CD4-positive, alpha-beta T cell treated with Interleukin-2 at 100 ng/mL for 4 hours (primary cell): ENCODE results near the gene PAWR.
"Not testable (repeated sequence)": the region's sequence is repeated elsewhere in the genome, so short reads cannot be mapped to it uniquely, and the experiment has no call there.

Experiments
- DNase-seq: peaks from one replicate; pipeline ENCODE4 v3.0.0-alpha.2; 2020; ENCODE audit warnings: low spot score

The PAWR gene

DNA sequence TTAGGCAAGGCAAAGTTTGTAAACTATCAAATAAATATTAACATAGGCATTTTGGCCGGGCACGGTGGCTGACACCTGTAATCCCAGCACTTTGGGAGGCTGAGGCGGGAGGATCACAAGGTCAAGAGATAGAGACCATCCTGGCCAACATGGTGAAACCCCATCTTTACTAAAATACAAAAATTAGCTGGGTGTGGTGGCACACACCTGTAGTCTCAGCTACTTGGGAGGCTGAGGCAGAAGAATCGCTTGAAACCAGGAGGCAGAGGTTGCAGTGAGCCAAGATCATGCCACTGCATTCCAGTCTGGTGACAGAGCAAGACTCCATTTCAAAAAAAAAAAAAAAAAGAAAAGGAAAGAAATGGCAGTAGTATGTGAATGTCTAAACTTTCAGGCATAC is 43.9 kb downstream of the PAWR start:
- DNase-seq, result not testable (repeated sequence)

DNA sequence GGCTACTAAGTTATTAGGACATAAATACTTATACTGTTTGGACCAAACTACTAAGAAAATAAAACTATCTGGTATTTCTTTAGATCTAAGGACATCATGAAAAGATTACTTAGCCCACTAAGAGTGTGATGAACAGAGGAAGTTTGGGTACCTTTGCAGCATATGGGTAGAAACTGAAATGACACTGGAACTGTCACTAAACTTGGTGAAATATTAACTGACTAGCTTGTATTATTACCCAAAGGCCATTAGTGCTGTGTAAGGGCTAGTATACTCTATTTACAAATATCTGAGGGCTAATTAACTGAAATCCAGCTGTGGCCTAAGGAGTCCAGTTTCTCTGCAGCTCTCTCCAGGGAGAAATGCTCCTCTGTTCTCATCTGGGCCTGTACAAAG is 45.5 kb downstream of the PAWR start:
- no peak for DNase-seq

DNA sequence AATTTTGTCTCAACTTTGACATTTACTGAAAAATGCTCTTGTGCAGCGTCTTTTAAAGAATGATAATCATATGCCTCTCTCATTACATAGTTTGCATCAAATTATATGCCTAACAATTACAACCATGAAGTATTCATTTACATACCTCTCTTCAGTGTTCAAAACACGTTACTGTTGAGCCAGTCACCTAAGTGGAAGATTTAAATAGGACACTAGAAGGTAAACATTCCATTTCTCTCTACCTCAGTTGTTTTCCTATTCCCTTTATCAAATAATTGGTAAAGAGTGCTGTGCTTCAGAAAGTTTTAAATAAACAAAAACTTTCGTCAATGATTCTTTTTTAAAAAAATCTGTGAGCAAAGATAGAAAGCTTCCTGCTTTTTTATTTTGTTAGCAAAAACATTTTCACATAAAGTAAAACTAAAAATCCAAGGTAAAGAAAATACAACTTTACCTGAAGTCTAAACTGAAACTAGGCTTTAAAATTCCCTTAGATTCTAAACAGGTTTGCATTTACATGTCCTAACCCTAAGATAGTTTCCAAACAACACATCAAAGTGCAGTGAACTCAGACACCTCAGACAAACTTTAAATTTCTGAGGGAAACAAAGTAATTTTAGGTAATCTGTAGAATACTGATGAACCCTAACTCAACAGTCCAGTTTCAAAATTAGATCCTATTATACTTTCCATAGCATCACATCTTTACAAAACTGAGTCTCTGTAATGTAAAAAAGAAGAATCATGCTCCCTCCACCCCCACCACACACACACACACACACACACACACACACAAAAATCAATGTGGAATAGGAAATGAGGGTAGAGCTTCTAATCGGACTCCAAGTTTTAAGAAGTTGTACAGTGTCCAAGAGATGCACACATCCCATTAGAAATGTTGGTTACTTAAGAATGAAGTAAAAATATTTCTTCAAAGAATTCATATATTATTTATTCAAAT is 46.2 kb downstream of the PAWR start:
- no peak for DNase-seq

DNA sequence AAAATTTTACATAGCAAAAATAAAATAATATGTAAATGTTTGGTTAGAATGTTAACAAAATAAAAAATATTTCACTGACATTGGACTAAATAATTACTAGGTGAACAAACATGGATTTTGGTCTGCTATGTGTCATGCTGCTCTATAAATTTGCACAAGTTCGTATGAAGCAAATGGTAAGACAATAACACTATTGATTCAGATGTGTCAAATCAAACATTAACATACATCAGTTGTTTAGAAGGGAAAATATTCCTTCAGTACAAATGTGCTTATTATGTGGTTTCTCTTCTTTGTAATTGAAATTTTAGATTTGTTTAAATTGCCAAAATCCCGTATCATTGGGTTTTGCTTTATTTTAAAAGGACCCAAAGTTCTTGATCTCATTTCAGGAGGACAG is 46.9 kb downstream of the PAWR start:
- no peak for DNase-seq

DNA sequence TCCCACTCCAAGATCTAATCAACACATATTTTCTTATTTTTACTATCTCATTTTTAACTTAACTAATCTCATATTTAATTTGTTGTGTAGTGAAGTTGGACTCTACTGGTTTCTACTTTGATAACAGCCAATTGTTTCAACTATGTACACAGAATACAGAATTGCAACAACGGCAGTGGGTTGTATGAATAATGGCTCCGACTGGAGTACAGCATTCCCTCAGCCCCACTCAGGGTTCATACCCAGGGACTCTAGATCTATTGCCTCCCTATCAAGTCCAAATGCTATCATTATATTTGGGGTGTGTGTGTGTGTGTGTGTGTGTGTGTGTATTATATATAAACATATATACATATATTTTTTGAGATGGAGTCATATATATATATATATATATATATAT is 52.3 kb downstream of the PAWR start:
- DNase-seq, result no peak

DNA sequence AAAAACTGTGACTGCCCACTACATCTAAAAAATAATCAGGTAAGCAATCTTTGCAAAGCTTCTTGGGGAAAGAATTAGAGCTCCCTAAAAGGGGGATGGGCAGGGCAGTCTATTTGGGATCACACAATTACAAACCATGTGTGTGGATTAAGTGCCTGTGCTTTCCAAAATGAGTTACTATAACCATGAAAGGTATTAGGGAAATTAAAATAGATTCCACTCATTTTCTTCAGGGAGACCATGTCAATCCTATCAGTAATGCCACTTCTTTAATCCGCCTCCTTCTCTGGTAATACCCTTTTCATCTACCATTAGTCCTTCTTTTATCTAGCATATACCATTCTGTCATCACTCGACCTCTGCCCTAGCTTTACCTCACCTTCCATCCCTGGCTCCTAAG is 53.7 kb downstream of the PAWR start:
- DNase-seq, result no peak

DNA sequence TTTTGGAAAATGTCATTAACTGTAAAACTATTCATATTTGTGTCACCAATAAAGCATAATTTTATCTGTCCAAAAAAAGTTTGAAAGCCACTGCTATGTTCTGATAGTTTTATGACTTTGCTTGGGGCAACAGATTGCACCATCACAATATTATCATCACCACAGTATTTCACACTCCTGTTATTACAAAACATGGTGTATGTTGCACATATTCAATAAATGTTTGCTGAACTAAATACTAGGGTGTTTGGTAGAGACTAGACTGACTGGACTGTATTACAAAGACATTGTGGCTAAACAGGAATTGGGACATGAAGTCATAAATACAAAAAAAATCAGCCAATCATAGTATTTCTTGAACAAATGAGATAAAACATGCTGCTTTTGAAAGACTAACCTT is 55.1 kb downstream of the PAWR start:
- no peak for DNase-seq

DNA sequence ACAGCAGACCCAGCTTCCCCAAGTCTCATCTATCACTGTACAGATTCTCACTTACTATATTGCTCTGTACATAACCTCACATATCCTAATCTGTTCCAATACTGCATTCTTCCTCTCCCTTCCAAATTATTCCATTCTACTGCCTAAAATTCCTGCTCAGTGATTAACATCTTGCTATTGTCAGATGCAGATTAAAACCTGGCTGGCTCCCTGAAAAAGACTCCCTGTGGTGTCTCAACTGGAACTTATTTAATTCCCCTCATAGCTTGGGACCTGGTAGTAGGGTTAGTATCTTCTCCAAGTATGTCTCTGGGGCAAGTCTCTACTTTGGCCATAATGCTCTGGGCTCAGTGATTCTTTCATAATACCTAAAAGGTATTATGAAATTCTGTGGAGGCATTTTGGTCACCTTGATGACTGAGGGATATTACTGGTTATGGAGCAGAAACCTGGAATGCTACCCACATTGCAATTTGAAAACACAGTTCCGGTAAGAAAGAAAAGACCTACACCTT is 55.8 kb downstream of the PAWR start:
- no peak for DNase-seq

DNA sequence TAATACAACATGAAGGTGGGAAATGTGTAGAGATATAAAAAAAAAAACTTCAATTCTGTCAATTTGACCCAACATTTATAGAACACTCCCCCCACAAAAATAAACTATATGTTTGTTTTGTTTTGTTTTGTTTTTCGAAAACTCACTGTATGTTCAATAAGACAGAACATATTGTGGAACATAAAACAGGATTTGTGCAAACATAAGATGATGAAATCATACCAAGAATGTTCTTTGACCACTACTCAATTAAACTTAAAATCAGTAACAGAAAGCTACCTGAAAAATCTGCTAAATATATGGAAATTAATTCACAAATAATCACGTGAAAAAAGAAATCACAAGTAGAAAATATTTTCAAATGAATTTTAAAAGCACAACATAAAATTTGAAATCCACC is 61.2 kb downstream of the PAWR start:
- no peak for DNase-seq

DNA sequence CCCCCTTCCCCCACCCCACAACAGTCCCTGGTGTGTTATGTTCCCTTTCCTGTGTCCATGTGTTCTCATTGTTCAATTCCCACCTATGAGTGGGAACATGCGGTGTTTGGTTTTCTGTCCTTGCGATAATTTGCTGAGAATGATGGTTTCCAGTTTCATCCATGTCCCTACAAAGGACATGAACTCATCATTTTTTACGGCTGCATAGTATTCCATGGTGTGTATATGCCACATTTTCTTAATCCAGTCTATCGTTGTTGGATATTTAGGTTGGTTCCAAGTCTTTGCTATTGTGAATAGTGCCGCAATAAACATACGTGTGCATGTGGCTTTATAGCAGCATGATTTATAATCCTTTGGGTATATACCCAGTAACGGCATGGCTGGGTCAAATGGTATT is 64.0 kb downstream of the PAWR start:
- not testable (repeated sequence) for DNase-seq

DNA sequence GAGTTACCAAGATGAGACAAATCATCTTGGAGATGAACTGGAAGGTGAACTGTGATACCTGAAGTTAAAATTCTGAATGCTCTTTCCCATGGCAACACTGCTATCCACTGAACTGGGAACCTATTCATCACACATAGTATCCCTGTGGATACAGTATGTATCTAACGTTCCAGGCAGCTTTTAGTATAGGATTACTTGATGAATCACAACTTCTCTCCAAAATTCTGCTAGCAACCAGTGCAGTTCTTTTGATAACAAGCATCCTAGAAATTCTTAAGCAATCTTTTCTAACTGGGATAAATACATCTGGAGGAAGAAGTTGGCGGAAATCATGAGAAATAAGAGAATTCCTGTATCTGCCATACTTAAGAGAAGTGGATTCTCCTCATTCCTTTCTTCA is 66.4 kb downstream of the PAWR start:
- DNase-seq, result no peak

DNA sequence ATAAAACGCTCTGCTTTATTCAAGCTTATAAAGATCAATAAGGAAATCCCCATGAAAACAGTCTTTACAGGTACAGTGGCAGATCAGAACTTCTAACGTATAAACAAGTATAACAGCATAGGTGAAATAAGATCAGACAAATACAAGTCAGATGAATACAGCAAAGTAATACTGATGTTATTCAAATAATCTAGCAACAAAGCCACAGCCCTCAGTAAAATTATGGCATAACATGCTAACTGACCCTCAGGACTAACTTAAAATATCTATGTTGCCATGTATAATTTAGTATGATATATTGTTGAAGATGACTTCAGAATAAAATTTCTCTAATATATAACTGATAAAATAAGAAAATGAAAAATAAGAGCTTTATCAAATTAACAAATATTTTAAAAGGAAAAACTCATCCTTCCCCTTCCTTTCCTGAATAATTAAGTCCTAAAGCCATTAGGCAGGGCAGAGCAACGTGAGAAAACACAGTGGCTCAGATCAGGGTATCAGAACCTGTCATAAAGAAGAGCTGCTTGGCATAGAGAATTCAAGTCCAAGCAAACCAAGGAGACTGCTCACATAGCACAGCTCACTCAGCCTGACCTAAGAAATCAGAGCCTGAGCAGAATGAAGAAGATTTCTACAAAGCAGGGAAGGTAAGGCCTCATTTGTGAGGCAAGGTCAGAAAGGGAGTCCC is 70.7 kb downstream of the PAWR start:
- DNase-seq, result no peak

DNA sequence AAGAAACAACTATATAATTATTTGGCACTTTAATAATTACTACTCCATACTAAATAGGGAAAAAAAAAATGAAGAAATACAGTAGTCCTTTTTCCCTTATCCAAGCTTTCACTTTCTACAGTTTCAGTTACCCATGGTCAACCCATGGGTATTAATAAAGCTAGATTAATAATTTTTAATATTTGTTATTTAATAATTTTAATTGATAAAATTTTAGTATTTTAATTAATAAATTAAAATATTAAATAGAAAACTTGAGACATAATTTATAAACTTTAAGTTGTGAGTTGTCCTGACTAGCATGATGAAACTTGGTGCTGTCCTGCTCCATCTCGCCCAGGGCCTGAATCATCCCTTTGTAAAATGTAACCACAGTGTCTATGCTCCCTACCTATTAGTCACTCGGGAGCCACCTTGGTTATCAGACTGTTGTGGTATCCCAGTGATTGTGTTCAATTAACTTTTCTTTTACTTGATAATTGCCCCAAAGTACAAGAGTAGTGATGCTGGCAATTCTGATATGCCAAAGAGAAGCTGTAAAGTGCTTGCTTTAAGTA is 71.8 kb downstream of the PAWR start:
- no peak for DNase-seq

DNA sequence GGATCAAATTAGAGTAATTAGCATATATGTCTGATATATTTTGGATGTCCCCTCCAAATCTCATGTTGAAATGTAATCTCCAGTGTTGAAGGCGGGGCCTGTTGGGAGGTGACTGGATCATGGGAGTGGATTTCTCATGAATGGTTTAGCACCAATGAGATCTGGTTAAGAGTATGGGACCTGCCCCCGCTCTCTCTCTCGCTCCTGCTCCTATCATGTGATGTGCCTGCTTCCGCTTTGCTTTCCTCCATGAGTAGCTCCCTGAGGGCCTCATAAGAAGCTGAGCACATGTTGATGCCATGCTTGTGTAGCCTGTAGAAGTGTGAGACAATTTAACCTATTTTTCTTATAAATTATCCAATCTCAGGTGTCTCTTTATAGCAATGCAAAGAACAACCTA is 73.1 kb downstream of the PAWR start:
- DNase-seq, result no peak

DNA sequence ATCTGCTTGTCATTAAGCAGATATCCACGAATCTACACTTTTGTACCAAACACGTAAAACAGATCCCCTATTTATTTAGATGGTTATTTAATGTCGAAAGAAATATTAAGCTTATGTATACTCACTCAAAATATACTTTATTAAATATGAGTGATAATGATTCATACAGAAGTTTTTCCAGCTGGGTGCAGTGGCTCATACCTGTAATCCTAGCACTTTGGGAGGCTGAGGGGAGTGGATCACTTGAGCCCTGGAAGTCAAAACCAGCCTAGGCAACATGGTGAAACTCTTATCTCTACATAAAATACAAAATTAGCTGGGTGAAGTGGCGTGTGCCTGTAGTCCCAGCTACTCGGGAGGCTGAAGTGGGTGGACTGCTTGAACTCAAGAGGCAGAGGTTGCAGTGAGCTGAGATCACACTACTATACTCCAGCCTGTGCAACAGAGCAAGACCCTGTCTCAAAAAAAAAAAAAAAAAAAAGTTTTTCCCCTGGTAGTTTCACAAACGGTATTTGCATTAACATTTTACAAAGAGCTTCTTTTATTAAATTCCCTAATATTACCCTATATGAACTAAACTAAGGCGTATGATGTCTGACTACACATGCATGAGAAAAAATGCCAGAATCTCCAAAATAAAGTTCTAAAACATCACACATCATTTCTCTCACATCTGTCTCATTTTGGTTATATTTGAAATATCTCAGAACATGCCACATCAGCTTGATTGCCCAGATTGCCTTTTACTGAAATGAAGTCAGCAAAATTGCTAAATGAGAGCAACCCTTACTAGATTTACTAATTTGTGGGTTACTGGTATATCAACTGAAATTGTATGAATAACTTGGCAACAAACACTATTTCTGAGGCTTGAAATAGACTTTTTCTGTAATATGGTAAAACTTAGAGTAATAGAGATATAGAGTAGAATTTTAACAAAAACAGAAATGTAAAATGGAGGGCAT is 74.9 kb downstream of the PAWR start:
- no peak for DNase-seq

DNA sequence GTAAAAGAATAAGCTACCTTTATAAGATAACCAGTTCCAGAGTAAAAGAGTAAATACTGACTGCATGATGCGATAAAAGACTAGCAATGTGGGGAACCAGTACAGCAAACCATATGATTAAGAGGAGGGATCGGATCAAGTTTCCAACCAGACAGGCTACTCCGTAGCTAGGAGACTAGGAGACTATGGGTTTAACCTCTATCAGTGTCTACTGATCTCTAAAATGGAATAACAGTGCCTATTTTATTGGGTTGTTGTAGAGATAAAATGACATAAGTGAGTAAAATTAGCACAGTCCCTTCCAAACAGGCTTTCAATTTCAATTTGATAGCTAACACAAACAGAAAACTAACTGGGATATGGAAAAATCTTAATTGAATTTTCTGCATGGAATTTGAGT is 76.0 kb downstream of the PAWR start:
- DNase-seq, result no peak

DNA sequence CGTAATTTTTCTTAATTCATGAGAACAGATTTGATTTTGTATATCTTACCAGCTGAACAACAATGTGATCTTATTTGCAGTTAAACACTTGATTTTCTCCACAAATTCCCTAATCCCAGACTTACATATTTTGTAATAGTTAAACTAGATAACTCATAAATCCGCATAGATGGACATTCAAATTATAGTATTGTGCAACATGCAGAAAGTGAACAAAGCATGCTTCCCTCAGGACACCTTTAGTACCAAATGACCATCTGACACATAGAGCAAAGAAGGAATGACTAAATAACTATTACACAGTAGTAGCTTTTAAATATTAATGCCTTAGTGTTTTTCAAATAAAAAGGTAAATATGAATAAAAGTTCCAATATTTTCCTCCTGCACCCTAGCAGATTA is 88.9 kb downstream of the PAWR start:
- DNase-seq, result no peak

DNA sequence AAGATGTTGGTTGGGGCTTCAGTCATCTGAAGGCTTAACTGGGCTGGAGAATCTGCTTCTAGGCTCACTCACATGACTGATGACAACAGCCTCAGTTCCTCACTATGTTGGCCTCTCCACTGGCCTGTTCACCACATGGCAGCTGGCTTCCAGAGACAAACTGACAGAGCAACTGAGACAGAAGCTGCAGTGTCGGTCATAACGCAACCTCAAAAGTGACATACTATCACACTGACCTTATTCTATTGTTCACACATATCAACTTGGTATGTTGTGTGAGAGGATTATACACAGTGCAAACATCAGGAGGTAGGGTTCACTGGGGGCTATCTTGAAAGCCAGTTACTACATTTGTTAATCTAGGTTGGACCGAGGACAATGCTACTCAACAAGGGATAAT is 92.9 kb downstream of the PAWR start:
- DNase-seq, result no peak

DNA sequence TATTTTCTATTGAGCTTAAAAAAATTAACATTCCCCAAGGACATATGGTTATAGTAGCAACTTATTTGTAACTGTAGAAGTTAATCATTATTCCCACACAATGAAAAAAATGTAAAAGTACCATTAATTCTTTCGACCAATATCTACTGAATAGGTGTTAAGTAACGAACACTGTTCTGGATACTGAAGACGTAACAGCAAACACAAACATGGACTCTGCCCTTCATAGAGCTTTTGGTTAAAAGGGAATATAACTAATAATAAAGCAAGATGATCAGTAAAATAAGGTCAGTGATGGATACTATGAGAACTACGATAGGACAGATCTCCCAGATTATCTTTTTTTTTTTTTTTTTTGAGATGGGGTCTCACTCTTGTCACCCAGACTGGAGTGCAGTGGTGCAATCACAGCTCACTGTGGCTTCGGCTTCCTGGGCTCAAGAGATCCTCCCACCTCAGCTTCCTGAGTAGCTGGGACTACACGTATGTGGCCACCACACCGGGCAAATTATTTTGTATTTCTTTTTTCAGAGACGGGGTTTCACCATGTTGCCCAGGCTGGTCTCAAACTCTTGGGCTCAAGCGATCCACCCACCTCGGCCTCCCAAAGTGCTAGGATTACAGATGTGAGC is 93.9 kb downstream of the PAWR start:
- DNase-seq, result no peak

DNA sequence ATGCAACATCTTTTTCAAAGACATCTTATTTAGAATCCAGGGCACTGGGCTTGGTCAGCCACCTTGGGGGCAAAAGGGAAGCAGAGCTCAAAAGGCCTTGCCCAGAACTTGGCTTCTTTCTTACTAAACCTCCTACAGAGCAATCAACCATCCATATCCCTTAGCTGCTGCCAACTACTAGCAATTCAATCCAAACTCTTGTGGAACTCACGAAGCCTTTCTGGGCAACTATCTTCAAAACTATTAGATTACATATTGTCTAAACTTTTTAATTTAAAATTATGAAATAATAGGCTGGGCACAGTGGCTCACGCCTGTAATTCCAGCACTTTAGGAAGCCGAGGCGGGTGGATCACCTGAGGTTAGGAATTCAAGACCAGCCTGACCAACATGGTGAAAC is 95.5 kb downstream of the PAWR start:
- no peak for DNase-seq

DNA sequence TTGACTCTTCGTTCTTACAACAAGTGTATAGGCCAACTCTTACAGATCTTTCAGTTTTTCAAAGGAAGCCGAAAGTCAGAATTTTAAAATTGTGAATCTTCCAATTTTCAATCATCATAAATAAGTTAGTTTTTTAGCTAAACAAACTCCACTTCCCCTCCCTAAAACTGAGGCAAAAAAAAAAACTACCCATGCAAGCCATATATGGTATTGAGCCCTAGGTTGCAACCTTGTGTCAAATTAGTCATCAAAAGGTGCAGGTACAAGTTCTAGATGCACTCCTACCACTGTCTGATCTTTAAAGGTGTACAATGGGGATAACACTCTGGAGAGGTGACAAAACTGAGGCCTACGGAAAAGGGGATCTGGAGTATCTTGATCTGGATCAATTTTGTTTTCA is 97.9 kb downstream of the PAWR start:
- DNase-seq, result no peak
